Measurements from ENCODE around the gene MYO1F. TPM values are rescaled to one million over a fixed set of nuclear protein-coding genes. Genes with fewer than 3 reads are reported as not detected.

Gene MYO1F
- total and polyA plus RNA-seq, 2 experiments from 2014 or later: 0.54 to 1.6 TPM

DNA sequence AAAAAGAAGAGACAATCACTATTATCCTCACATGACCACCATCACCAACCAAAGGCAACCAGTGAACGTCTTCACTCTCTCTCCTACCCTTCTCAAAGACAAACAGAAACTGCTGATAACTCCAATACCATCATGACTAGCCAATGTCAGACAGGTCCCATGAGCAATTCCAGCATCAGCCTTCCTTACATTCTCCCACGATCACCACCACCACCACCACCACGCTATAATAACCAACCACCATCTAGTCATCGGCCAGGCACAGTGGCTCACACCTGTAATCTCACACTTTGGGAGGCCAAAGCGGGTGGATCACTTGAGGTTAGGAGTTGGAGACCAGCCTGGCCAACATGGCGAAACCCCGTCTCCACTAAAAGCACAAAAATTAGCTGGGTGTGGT is 3.9 kb downstream of the MYO1F start:
- H3K79me2 ChIP-seq (ENCODE audit: insufficient read depth): no peaks in the 10 kb centered on the region
- no peaks in the 10 kb centered on the region for H3K9me3 ChIP-seq (ENCODE audit: low read depth)
- TF ChIP-seq EZH2phosphoT487 (IDR thresholded peaks at IDR 0.05; ENCODE audit: insufficient read depth, low read depth) (no peak), EZH2 (IDR thresholded peaks at IDR 0.05; ENCODE audit: insufficient read depth, poor library complexity, severe bottlenecking) (no peak)
- 74 to 79% methylated on average over 7 of the region's 7 CpGs for WGBS, 2 experiments (ENCODE audit: low coverage in 1 of 2, low lambda C conversion rate in 2 of 2, missing lambda C conversion rate in 2 of 2)
- H3K27me3 ChIP-seq (replicated peaks; ENCODE audit: insufficient read depth): no peaks in the 10 kb centered on the region
- H3K4me1 ChIP-seq (ENCODE audit: insufficient read depth): peaks cover 41% of the 10 kb centered on the region
- H3K4me2 ChIP-seq (ENCODE audit: unreplicated experiment): no peak overlapping the region
- H2AFZ ChIP-seq: no peak overlapping the region
- H3K36me3 ChIP-seq (ENCODE audit: low read depth): no peaks in the 10 kb centered on the region
- no peak overlapping the region for H3K27ac ChIP-seq
- no peak overlapping the region for H3K9ac ChIP-seq
- in situ Hi-C loops (cut with MboI): no loop called here
- H4K20me1 ChIP-seq (ENCODE audit: insufficient read depth): no peaks in the 10 kb centered on the region
- H3K4me3 ChIP-seq: no peak overlapping the region
- H3F3A ChIP-seq (ENCODE audit: insufficient read depth): peaks cover 12% of the 10 kb centered on the region
- no peak for DNase-seq
- no peaks in the 10 kb centered on the region for H3K9me2 ChIP-seq (ENCODE audit: insufficient read depth)

DNA sequence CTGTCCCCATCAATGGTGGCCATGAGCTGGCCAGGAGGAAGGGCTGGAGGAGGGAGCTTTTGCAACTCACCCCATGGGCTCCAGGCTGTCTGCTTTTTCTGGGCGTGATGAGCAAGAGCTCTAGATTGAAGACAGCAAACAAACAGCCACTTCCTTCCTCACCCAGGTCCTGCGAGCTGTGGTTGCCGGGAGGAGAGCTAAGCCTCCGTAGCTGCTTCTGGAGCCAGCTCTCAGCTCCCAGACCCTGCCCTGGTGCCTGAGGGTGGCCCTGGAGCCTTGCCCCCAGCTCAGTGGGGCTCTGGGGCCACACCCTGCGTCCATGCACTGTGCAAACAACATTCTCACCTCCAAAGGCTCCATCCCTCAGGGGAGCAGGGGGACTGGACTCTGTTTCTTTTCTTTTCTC is 6.2 kb downstream of the MYO1F start:
- H2AFZ ChIP-seq: peak overlapping the region; percentile 46; the same call in 1 of the 2 replicates
- H3K4me1 ChIP-seq (ENCODE audit: insufficient read depth): peaks cover 38% of the 10 kb centered on the region
- H3K79me2 ChIP-seq (ENCODE audit: insufficient read depth): no peaks in the 10 kb centered on the region
- H3K9me3 ChIP-seq (ENCODE audit: low read depth): no peaks in the 10 kb centered on the region
- H3K9ac ChIP-seq: peak overlapping the region; percentile 49
- peak overlapping the region; percentile 30 for H3K4me2 ChIP-seq (ENCODE audit: unreplicated experiment)
- H3K9me2 ChIP-seq (ENCODE audit: insufficient read depth): no peaks in the 10 kb centered on the region
- H3F3A ChIP-seq (ENCODE audit: insufficient read depth): peaks cover 12% of the 10 kb centered on the region
- in situ Hi-C loops (cut with MboI): no loop called here
- DNase-seq: peak; percentile 92
- no peak for TF ChIP-seq EZH2phosphoT487 (IDR thresholded peaks at IDR 0.05; ENCODE audit: insufficient read depth, low read depth)
- TF ChIP-seq EZH2 (IDR thresholded peaks at IDR 0.05; ENCODE audit: insufficient read depth, poor library complexity, severe bottlenecking): no peak
- H3K27me3 ChIP-seq (replicated peaks; ENCODE audit: insufficient read depth): no peaks in the 10 kb centered on the region
- peak overlapping the region; percentile 70 for H3K27ac ChIP-seq
- H4K20me1 ChIP-seq (ENCODE audit: insufficient read depth): no peaks in the 10 kb centered on the region
- 8 to 12% methylated on average over 5 of the region's 5 CpGs for WGBS, 2 experiments (ENCODE audit: low coverage in 1 of 2, low lambda C conversion rate in 2 of 2, missing lambda C conversion rate in 2 of 2)
- peak overlapping the region; percentile 7; the same call in 1 of the 2 replicates for H3K4me3 ChIP-seq
- H3K36me3 ChIP-seq (ENCODE audit: low read depth): no peaks in the 10 kb centered on the region

DNA sequence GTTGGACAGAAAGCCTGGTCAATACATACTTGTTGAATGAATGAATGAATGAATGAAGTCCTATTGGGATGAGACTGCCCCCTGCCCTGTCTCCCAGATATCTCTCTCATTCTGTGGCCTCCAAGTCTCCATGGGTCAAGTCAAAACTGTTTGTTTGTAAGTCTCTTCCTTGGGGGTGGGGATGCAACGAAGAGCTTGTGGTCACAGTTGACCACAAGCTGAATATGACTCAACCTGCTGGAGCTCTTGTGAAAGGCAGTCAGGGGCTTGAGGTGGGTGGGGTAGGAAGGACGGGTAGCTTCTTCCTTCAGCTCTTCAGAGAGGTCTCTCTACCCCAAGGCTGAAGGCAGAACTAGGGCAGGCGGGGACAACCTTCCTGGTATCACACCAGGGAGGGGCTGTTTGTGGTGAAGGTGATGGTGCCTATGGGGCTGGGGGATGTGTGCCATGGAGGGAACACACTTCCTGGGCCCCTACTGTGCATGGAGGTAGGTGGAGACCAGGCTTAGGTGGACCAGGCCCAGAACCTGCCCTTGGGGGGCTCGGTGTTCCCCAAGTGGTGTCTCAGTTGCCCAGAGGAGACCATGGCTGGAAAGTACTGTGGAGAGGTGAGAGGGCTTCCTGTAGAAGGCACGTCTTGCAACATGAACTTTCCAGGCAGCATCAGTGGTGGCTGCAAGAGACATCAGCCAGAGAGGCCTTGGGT is 8.0 kb downstream of the MYO1F start:
- H3F3A ChIP-seq (ENCODE audit: insufficient read depth): peaks cover 12% of the 10 kb centered on the region
- H3K4me2 ChIP-seq (ENCODE audit: unreplicated experiment): peak overlapping the region; percentile 73
- no peaks in the 10 kb centered on the region for H3K9me2 ChIP-seq (ENCODE audit: insufficient read depth)
- peak overlapping the region; percentile 72 for H3K27ac ChIP-seq
- H3K27me3 ChIP-seq (replicated peaks; ENCODE audit: insufficient read depth): no peaks in the 10 kb centered on the region
- WGBS, 2 experiments (ENCODE audit: low coverage in 1 of 2, low lambda C conversion rate in 2 of 2, missing lambda C conversion rate in 2 of 2): 33 to 42% methylated on average over 5 of the region's 5 CpGs
- TF ChIP-seq EZH2phosphoT487 (IDR thresholded peaks at IDR 0.05; ENCODE audit: insufficient read depth, low read depth) (no peak), EZH2 (IDR thresholded peaks at IDR 0.05; ENCODE audit: insufficient read depth, poor library complexity, severe bottlenecking) (no peak)
- H2AFZ ChIP-seq: 0 out of 2 replicates have a peak overlapping the region, but pooled peaks have one; percentile 32
- peak; percentile 97 for DNase-seq
- H3K9me3 ChIP-seq (ENCODE audit: low read depth): no peaks in the 10 kb centered on the region
- in situ Hi-C loops (cut with MboI): no loop called here
- no peaks in the 10 kb centered on the region for H3K36me3 ChIP-seq (ENCODE audit: low read depth)
- H3K4me1 ChIP-seq (ENCODE audit: insufficient read depth): peaks cover 31% of the 10 kb centered on the region
- H3K4me3 ChIP-seq: peak overlapping the region; percentile 16; the same call in 1 of the 2 replicates
- no peaks in the 10 kb centered on the region for H4K20me1 ChIP-seq (ENCODE audit: insufficient read depth)
- H3K79me2 ChIP-seq (ENCODE audit: insufficient read depth): no peaks in the 10 kb centered on the region
- H3K9ac ChIP-seq: peak overlapping the region; percentile 57

DNA sequence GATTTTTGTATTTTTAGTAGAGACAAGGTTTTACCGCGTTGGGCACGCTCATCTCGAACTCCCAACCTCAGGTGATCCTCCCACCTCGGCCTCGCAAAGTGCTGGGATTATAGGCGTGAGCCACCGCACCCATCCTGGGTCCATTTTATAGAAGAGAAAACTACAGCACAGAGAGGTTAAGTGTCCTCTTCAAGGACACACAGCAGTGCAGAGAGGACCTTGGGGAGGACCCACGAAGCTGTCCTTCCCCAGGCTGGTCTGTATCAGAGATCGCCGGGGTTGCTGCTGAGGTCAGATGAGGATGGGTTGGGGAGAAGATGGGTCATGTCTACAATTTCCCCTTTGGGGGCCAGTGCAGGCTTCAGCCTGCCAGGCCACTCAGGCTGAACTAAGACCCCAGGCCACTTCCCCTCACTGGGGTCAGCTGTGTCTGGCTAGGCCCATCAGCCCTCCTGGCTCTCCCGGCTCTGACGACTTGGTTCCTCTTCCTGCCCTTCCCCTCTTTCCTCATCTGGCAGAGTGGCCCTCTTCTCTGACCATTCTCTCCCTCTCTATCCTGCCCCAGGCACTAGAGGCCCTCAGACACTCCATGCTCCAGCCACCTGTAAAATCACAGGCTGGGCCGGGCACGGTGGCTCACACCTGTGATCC is 9.6 kb downstream of the MYO1F start:
- H3K27me3 ChIP-seq (replicated peaks; ENCODE audit: insufficient read depth): no peaks in the 10 kb centered on the region
- H3K27ac ChIP-seq: no peak overlapping the region
- no peak overlapping the region for H3K4me3 ChIP-seq
- DNase-seq: no peak
- H3K9me3 ChIP-seq (ENCODE audit: low read depth): no peaks in the 10 kb centered on the region
- in situ Hi-C loops (cut with MboI): no loop called here
- H3F3A ChIP-seq (ENCODE audit: insufficient read depth): peaks cover 12% of the 10 kb centered on the region
- no peak overlapping the region for H3K9ac ChIP-seq
- H3K4me1 ChIP-seq (ENCODE audit: insufficient read depth): peaks cover 31% of the 10 kb centered on the region
- no peaks in the 10 kb centered on the region for H3K36me3 ChIP-seq (ENCODE audit: low read depth)
- no peaks in the 10 kb centered on the region for H3K9me2 ChIP-seq (ENCODE audit: insufficient read depth)
- H4K20me1 ChIP-seq (ENCODE audit: insufficient read depth): no peaks in the 10 kb centered on the region
- H3K79me2 ChIP-seq (ENCODE audit: insufficient read depth): no peaks in the 10 kb centered on the region
- H3K4me2 ChIP-seq (ENCODE audit: unreplicated experiment): no peak overlapping the region
- no peak for TF ChIP-seq EZH2phosphoT487 (IDR thresholded peaks at IDR 0.05; ENCODE audit: insufficient read depth, low read depth)
- TF ChIP-seq EZH2 (IDR thresholded peaks at IDR 0.05; ENCODE audit: insufficient read depth, poor library complexity, severe bottlenecking): no peak
- WGBS, 2 experiments (ENCODE audit: low coverage in 1 of 2, low lambda C conversion rate in 2 of 2, missing lambda C conversion rate in 2 of 2): 91 to 94% methylated on average over 15 of the region's 15 CpGs
- no peak overlapping the region for H2AFZ ChIP-seq
